HepG2 (cell line): ENCODE results near the gene ANAPC16. TPM values are rescaled to one million over a fixed set of nuclear protein-coding genes. Genes with fewer than 3 reads are reported as not detected.

Experiments used
- ARNTL ChIP-seq: sonication (generic); formaldehyde crosslinking; IDR thresholded peaks from 2 replicates; pipeline ENCODE4 v1.4.0; 2020; ENCODE audit warnings: mild to moderate bottlenecking, missing genetic modification reagents
- ATAD3A ChIP-seq: sonication (generic); formaldehyde crosslinking; IDR thresholded peaks from 2 replicates; pipeline ENCODE4 v1.4.0; 2020; ENCODE audit warnings: missing genetic modification reagents
- CAMTA2 ChIP-seq: sonication (generic); formaldehyde crosslinking; IDR thresholded peaks from 2 replicates; pipeline ENCODE4 v1.4.0; 2020; ENCODE audit warnings: mild to moderate bottlenecking, missing genetic modification reagents, borderline replicate concordance
- CBX5 ChIP-seq: sonication (generic); formaldehyde crosslinking; IDR thresholded peaks from 2 replicates; pipeline ENCODE4 v1.4.0; 2020; ENCODE audit warnings: missing genetic modification reagents, borderline replicate concordance
- ERF ChIP-seq: IDR thresholded peaks from 2 replicates; pipeline ENCODE4 v1.6.1; 2018; ENCODE audit warnings: missing biosample characterization, missing genetic modification reagents
- KMT2B ChIP-seq: IDR thresholded peaks from 2 replicates; pipeline ENCODE4 v1.6.1; 2016; ENCODE audit warnings: missing genetic modification reagents, missing compliant biosample characterization
- MEIS2 ChIP-seq: sonication (generic); formaldehyde crosslinking; IDR thresholded peaks from 2 replicates; pipeline ENCODE4 v1.9.0; 2021; ENCODE audit warnings: mild to moderate bottlenecking, missing genetic modification reagents
- PATZ1 ChIP-seq: sonication (generic); formaldehyde crosslinking; IDR thresholded peaks from 2 replicates; pipeline ENCODE4 v1.4.0; 2020; ENCODE audit warnings: missing genetic modification reagents
- RXRB ChIP-seq: IDR thresholded peaks from 2 replicates; pipeline ENCODE4 v1.6.1; 2016; ENCODE audit warnings: borderline replicate concordance, missing genetic modification reagents, missing compliant biosample characterization
- SP140L ChIP-seq: sonication (generic); formaldehyde crosslinking; IDR thresholded peaks from 2 replicates; pipeline ENCODE4 v1.4.0; 2020; ENCODE audit warnings: missing genetic modification reagents, borderline replicate concordance
- polyA plus RNA-seq, 8 experiments: library from polyadenylated mRNA; depleted of rRNA in 3 of 8; stranded (reverse) in 7 of 8; unstranded in 1 of 8; fragments of >200 nt; fragmentation: Illumina TruSeq in 4 of 8; extraction: Trizol in 4 of 8; gene quantifications; 2 replicates each; pipeline versions ENCODE4 v1.2.1 to v1.2.3, GENCODE V29; 2011 to 2016; ENCODE audit warnings: low read depth in 4 of 8, missing spikeins in 1 of 8, mixed read lengths in 1 of 8; ENCODE audit not compliant: insufficient read depth in 1 of 8
- total RNA-seq, 5 experiments: library from RNA; depleted of rRNA; stranded (reverse); fragments of >200 nt; fragmentation: Illumina TruSeq; extraction: Trizol; gene quantifications; 2 replicates each; pipeline ENCODE4 v1.2.3, GENCODE V29; 2016; ENCODE audit warnings: low read depth in 1 of 5
- TF ChIP-seq, protein P1 (sequence below): sonication (generic); formaldehyde crosslinking; IDR thresholded peaks from 2 replicates; pipeline ENCODE4 v1.5.1; 2020; ENCODE audit warnings: mild to moderate bottlenecking, missing genetic modification reagents, moderate library complexity
- TF ChIP-seq, protein P2 (sequence below): sonication (generic); formaldehyde crosslinking; IDR thresholded peaks from 2 replicates; pipeline ENCODE4 v1.5.1; 2020; ENCODE audit warnings: mild to moderate bottlenecking, missing genetic modification reagents
- TF ChIP-seq, protein P3 (sequence below): conservative IDR thresholded peaks from 2 replicates; pipeline ENCODE4 v1.6.1; 2018; ENCODE audit warnings: missing genetic modification reagents
- TF ChIP-seq, protein P4 (sequence below): sonication (generic); formaldehyde crosslinking; IDR thresholded peaks from 2 replicates; pipeline ENCODE4 v1.4.0; 2020; ENCODE audit warnings: mild to moderate bottlenecking, missing genetic modification reagents, borderline replicate concordance

ANAPC16 gene
- total and polyA plus RNA-seq, 2 of the 13 experiments (the other 11 are each of a cell fraction or from before 2014, with no cell fraction given) = 74.8 to 89.4 TPM

GRCh38 chr10:72276421-72277339 lies 60.9 kb downstream of the ANAPC16 start (continued):
- TF ChIP-seq PATZ1 (CRISPR knock-in tag) = peak; percentile 71; the same call in 1 of the 2 replicates
- TF ChIP-seq SP140L (CRISPR knock-in tag) = 0 out of 2 replicates have a peak, but pooled peaks have one; percentile 31
- TF ChIP-seq, protein P1, sequence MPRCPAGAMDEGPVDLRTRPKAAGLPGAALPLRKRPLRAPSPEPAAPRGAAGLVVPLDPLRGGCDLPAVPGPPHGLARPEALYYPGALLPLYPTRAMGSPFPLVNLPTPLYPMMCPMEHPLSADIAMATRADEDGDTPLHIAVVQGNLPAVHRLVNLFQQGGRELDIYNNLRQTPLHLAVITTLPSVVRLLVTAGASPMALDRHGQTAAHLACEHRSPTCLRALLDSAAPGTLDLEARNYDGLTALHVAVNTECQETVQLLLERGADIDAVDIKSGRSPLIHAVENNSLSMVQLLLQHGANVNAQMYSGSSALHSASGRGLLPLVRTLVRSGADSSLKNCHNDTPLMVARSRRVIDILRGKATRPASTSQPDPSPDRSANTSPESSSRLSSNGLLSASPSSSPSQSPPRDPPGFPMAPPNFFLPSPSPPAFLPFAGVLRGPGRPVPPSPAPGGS (CRISPR knock-in tag) = peak; percentile 67; the same call in 1 of the 2 replicates
- no peak for TF ChIP-seq KMT2B (CRISPR knock-in tag)
- TF ChIP-seq, protein P2, sequence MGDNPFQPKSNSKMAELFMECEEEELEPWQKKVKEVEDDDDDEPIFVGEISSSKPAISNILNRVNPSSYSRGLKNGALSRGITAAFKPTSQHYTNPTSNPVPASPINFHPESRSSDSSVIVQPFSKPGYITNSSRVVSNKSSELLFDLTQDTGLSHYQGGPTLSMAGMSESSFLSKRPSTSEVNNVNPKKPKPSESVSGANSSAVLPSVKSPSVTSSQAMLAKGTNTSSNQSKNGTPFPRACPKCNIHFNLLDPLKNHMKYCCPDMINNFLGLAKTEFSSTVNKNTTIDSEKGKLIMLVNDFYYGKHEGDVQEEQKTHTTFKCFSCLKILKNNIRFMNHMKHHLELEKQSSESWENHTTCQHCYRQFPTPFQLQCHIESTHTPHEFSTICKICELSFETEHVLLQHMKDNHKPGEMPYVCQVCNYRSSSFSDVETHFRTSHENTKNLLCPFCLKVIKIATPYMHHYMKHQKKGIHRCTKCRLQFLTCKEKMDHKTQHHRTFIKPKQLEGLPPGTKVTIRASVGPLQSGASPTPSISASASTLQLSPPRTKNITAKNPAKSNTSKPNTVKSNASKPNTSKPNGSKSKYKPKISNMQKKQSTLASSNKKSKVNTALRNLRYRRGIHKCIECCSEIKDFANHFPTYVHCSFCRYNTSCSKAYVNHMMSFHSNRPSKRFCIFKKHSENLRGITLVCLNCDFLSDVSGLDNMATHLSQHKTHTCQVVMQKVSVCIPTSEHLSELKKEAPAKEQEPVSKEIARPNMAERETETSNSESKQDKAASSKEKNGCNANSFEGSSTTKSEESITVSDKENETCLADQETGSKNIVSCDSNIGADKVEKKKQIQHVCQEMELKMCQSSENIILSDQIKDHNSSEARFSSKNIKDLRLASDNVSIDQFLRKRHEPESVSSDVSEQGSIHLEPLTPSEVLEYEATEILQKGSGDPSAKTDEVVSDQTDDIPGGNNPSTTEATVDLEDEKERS = peak; percentile 80; the same call in 1 of the 2 replicates
- TF ChIP-seq, protein P3, sequence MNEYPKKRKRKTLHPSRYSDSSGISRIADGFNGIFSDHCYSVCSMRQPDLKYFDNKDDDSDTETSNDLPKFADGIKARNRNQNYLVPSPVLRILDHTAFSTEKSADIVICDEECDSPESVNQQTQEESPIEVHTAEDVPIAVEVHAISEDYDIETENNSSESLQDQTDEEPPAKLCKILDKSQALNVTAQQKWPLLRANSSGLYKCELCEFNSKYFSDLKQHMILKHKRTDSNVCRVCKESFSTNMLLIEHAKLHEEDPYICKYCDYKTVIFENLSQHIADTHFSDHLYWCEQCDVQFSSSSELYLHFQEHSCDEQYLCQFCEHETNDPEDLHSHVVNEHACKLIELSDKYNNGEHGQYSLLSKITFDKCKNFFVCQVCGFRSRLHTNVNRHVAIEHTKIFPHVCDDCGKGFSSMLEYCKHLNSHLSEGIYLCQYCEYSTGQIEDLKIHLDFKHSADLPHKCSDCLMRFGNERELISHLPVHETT (CRISPR knock-in tag) = 0 out of 2 replicates have a peak, but pooled peaks have one; percentile 16
- TF ChIP-seq, protein P4, sequence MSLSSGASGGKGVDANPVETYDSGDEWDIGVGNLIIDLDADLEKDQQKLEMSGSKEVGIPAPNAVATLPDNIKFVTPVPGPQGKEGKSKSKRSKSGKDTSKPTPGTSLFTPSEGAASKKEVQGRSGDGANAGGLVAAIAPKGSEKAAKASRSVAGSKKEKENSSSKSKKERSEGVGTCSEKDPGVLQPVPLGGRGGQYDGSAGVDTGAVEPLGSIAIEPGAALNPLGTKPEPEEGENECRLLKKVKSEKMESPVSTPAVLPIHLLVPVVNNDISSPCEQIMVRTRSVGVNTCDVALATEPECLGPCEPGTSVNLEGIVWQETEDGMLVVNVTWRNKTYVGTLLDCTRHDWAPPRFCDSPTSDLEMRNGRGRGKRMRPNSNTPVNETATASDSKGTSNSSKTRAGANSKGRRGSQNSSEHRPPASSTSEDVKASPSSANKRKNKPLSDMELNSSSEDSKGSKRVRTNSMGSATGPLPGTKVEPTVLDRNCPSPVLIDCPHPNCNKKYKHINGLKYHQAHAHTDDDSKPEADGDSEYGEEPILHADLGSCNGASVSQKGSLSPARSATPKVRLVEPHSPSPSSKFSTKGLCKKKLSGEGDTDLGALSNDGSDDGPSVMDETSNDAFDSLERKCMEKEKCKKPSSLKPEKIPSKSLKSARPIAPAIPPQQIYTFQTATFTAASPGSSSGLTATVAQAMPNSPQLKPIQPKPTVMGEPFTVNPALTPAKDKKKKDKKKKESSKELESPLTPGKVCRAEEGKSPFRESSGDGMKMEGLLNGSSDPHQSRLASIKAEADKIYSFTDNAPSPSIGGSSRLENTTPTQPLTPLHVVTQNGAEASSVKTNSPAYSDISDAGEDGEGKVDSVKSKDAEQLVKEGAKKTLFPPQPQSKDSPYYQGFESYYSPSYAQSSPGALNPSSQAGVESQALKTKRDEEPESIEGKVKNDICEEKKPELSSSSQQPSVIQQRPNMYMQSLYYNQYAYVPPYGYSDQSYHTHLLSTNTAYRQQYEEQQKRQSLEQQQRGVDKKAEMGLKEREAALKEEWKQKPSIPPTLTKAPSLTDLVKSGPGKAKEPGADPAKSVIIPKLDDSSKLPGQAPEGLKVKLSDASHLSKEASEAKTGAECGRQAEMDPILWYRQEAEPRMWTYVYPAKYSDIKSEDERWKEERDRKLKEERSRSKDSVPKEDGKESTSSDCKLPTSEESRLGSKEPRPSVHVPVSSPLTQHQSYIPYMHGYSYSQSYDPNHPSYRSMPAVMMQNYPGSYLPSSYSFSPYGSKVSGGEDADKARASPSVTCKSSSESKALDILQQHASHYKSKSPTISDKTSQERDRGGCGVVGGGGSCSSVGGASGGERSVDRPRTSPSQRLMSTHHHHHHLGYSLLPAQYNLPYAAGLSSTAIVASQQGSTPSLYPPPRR (CRISPR knock-in tag) = peak; percentile 63; the same call in 1 of the 2 replicates
- TF ChIP-seq CBX5 (CRISPR knock-in tag) = 0 out of 2 replicates have a peak, but pooled peaks have one; percentile 19
- no peak for TF ChIP-seq MEIS2
- peak; percentile 85; the same call in 1 of the 2 replicates for TF ChIP-seq ERF (CRISPR knock-in tag)
- TF ChIP-seq RXRB (CRISPR knock-in tag) = peak; percentile 74
- no peak for TF ChIP-seq CAMTA2 (CRISPR knock-in tag)
- peak; percentile 30; the same call in 1 of the 2 replicates for TF ChIP-seq ARNTL (CRISPR knock-in tag)
- no peak for TF ChIP-seq ATAD3A
